GM11168 (cell line): ENCODE data around the gene CHRM4.

Source experiments
- in situ Hi-C: fragments of 300-500 bp; cut with MboI; formaldehyde crosslinking; loops from one replicate; pipeline ENCODE4 v1.12.0; 2022; ENCODE audit warnings: low sequenced_read_pairs; ENCODE audit not compliant: unreplicated experiment

CHRM4 gene

DNA sequence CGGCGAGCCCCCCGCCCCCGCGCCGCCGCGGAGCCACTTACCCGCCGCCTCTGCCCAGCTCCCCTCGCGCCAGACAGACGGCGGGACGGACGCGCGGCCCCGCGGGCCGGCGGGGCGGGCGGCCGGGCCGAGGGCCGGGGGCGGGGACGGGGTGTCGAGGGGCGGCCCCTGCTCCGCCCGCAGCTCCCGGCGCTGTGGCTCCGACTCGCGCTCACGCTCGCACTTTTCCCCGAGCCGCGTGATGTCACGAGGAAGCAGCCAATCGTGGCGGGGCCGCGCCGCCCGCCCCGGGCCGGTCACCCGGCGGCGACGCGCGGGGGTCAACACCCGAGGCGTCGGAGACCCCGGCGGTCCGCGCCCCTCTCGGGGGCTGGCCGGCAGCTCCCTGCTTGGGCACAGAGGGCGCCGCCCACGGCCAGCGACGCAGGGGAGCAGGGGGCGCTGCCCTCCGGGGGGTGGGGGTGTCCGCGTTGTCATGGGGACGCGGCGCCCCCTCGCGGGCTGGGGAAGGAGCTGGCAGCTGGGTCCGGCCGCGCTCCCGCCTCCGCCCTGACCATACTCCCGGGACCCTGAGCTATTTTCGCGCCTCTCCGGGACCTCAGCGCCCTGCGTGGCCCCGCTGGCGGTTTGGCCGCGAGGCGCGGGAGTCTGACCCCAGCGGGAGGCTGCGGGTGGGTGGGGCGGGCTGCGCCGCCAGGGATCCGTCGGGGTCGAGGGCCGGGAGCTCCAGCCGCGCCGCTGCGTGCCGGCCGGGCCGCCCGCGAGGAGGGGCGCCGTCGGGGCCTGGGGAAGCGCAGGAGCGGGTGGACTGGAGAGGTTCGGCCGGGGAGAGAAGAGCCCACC lies at the start of gene CHRM4:
Gene CHRM4, minus strand, starts transcription at position 199 of the 843 bp plus-strand sequence. CDS start 5,219 bp downstream, outside the sequence.
- in situ Hi-C loops, result loop anchor here (10.0 kb wide), 1 partner anchor 143 kb away; no protein-coding TSS in a partner anchor

- in situ Hi-C loops, result no loop called here
These were observed 46.6 kb upstream of the CHRM4 start for GRCh38 chr11:46438211-46438610.

DNA sequence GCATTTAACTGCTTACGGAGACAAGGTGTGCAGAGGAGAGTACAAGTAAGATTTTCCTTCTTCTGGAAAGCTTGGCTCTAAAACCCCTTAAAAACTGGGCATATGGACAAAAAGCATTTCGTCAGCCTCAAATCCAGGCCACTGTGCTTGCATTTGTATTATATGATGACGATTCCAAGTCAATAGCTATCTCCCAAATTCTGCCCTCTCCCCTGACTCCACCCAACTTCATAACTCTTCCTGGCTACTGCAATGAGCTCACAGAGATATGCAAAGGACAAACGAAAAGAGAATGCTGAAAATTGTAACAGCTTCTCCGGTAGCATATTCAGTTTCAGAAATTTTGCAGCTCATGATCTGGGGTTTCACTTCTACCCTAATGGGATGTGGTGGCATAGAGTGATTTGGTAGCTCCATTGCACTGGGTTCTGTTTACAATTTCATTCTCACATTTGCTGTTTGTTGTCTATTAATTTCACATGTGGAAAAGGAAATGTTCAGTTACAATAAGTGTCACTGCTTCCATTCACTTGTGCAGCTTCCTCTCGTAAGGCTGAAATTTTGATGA lies 45.6 kb upstream of the CHRM4 start:
- in situ Hi-C loops, result no loop called here

GRCh38 chr11:46436113-46436512 lies 44.5 kb upstream of the CHRM4 start:
- in situ Hi-C loops, result no loop called here

- in situ Hi-C loops, result no loop called here
These were observed 44.1 kb upstream of the CHRM4 start for GRCh38 chr11:46435679-46436078.

DNA sequence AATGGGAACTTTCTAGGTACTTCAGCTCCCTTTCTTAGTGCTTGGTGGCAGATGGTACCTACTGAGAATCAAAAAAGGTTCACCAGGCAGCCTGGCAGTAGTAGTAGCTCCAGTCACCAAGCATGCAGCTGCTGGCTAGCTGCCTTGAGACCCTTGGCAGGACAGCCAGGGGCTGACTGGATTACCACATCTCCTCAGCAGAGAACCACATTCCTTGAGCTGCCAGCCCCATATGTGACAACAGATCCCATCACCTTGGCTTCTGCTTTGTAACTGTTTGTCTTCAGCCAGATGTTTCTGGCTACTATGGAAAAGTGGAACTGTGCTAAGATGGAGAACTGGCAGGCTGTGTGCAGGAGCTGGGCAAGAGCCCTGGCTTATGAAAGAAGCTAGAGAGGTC lies 39.6 kb upstream of the CHRM4 start:
- in situ Hi-C loops, result no loop called here

- in situ Hi-C loops, result no loop called here
These were observed 38.1 kb upstream of the CHRM4 start for GRCh38 chr11:46429717-46430116.

- in situ Hi-C loops, result no loop called here
These were observed 35.8 kb upstream of the CHRM4 start for GRCh38 chr11:46427364-46427763.

GRCh38 chr11:46426233-46426991 lies 34.8 kb upstream of the CHRM4 start:
- in situ Hi-C loops, result no loop called here

- in situ Hi-C loops, result no loop called here
These were observed 31.0 kb upstream of the CHRM4 start for GRCh38 chr11:46422588-46422987.

DNA sequence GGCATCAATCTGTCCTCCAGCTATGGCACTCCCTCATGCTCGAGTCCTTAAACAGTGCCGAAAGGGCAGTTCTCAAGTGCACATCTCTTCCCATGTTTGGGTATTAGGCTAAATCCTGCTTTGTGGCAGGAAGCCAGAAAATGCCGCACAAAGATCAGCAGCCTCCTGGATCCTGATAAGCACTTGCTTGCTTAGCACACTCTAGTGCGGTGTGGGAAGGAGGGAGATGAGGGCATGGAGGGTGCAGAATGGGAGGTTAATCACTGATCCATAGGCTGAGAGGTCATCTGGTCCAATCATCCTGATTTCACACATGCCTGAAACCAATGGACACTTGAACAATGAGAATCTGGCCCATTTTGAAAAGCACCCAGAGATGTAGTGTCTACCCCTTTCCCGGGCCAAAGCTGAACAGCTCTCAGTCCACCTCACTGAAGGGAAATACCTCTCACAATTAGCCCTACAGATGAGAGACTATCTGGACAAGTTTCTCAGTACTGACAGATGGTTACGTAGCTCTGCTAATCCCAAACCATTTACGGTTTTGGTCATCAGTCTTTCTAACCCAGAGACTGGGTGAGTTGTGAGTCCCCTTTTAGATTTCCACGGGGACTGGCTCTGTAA lies 29.8 kb upstream of the CHRM4 start:
- in situ Hi-C loops, result no loop called here

DNA sequence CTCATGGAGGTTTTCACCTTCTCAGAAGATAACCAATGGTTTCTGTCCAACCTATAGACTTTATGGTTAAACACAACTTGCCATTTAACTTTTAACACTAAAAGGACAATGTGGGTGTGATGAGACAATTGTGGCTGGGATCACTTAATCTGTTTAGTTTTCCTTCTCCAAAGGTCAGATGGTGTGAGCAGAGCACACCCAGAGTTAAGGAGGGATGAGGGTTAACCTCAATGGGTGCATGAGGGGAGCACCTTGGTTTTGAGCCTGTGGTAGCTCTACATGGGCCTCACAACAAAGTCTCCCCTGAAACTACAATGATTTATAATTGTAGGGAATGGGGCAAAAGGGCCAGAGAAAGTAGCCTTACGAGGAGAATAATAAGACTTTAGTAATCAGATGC lies 28.9 kb upstream of the CHRM4 start:
- in situ Hi-C loops, result no loop called here

DNA sequence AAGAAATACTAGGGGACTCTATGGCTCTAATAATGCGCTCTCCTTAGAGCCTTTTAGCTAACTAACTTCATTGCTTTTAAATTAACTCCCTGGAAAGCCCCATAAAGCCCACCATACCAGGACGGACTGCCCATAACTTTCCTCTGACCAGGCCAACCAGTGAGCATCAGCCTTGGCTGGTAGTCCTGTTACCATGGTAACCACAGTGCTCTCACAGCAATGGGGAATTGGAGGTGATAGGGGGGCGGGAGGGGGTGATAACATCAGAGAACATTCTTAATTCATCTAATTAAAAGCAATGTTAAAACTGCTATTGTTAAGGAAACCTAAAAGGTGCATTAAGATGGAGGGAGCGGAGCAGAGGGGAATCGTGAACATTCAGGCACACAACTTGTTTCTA lies 27.2 kb upstream of the CHRM4 start:
- in situ Hi-C loops, result no loop called here

DNA sequence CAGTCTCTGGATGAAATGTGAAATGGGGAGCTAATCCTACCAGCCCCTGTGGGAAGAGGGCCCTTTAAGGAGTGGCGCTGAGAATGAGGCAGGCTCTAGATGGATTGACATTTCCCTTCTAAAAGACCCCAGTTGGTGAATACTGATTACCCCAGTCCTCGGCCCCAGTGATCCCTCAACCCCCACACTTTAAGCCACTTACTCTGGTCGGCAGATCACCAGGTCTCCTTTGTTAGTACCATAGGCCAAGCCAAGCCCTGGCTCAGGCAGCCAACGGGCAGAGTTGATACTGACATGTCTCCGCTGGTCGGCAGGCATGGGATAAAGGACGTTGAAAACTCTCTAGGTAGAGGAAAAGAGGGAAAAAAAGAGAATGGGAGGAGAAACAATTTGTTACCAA lies 26.1 kb upstream of the CHRM4 start:
- in situ Hi-C loops, result no loop called here

DNA sequence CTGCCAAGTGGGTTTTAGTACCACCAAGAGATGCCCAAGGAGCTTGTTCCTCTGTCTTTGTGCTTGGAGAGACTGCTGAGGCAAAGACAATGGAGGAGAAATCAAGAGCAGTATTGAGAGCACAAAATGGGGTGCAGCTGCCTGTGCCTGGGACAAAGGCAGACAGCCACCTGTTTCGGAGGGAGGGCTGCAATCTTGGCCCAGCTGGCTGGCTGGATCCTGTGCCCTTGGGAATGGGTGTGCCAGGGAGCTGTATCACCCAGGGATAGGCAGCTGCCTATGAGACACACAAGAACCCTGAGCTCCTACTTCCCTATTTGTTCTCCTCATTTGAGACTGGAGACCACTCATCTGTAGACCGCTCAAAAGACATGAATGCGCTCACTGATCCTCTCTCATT lies 23.3 kb upstream of the CHRM4 start:
- in situ Hi-C loops, result no loop called here

DNA sequence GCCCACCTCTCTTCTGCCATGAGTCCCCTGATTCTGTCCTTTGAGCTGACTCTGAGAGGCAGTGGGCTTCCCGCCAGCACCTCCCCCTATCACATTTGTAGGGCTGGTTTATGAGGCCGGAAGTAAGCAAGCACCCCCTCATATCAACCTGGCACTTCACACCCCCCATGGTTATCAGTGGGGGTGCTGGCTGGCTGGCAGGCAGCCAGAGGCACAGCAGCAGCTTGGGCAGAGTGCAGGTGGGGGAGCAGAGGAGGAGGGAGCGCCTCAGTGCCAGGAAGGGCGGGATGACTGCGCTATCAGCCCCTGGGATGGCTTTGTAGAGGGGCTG lies 22.9 kb upstream of the CHRM4 start:
- in situ Hi-C loops, result no loop called here

DNA sequence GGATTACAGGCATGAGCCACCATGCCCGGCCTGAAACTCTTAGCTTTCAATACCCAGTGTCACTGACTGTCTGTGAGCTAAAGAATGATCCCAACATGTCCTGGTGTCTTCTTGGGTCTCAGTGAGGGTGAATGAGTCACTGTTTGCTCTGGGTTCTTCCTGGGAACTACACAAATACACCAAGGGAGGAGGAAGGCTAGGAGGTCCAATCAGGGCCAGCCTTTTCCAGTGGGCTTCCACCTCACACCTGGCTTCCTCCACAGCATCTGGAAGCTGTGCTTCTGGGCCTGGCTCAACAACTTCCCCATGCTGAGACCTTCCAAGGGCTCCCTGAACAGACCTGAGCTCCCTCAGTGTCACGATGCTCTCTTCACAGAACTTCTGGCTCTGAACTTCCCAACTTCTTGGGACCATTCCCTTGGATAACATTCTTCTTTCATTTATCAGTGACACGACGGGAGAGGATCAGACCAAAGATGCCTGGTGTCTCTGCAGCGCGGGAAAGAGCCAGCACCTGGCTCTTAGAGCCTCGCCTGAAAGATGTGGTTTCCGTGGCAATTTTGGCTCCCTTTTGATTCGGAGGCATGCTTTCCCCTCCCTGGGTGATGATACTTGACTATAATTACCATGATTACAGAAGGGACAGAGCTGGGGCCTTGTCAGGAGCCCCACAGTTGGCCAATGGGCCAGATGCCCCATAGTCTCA lies 22.3 kb upstream of the CHRM4 start:
- in situ Hi-C loops, result no loop called here

DNA sequence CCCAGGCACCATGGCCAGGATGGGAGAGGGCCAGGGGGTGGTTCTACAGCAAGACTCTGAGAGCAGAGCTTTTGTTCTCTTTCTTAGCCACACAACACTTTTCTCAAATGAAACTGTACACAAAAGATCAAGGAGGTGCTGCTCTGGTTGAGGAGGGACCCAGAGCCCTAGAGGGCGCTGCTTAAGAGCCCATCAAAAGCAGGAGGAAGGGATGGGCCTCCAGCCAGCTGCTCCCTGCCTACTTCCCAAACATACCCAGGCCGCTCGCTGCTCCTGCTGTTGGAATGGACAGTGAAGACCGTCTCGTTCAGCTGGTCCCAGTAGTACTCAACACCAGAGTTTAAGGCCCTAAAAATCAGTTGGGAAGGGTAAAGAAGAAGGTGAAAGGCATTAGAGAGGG lies 18.4 kb upstream of the CHRM4 start:
- in situ Hi-C loops, result no loop called here

GRCh38 chr11:46408407-46408986 lies 16.9 kb upstream of the CHRM4 start:
- in situ Hi-C loops, result no loop called here

GRCh38 chr11:46407635-46408034 lies 16.1 kb upstream of the CHRM4 start:
- in situ Hi-C loops, result no loop called here
